ENCODE measurements around the gene CREBBP.

The CREBBP gene

DNA sequence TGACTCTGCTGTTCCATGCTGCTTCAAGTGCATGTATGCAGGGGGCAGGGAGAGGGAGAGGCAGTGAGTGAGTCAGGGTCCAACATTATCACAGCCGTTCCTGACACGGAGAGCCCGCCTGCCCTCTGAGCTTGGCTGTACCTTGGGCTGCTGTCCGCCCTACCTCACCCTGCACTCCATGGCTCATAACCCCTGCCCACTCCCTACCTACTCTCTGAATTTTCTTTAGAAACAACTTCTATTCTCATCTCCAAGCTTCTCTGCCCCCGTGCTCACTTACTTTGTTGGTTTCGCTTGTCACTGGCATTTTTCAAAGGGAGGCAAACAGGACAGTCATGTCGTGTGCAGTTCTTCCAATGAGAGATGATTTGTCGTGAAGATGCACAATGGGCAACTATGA, 88.8 kb downstream of the CREBBP start:
- no peak for DNase-seq (ENCODE audit: extremely low read depth, low read depth)
- H3K4me3 ChIP-seq (replicated peaks; ENCODE audit: low read depth, low read length), result no peak overlapping the region
- TF ChIP-seq, protein P1, sequence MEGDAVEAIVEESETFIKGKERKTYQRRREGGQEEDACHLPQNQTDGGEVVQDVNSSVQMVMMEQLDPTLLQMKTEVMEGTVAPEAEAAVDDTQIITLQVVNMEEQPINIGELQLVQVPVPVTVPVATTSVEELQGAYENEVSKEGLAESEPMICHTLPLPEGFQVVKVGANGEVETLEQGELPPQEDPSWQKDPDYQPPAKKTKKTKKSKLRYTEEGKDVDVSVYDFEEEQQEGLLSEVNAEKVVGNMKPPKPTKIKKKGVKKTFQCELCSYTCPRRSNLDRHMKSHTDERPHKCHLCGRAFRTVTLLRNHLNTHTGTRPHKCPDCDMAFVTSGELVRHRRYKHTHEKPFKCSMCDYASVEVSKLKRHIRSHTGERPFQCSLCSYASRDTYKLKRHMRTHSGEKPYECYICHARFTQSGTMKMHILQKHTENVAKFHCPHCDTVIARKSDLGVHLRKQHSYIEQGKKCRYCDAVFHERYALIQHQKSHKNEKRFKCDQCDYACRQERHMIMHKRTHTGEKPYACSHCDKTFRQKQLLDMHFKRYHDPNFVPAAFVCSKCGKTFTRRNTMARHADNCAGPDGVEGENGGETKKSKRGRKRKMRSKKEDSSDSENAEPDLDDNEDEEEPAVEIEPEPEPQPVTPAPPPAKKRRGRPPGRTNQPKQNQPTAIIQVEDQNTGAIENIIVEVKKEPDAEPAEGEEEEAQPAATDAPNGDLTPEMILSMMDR (IDR thresholded peaks at IDR 0.05; ENCODE audit: low read depth, low read length, missing control alignments), result no peak

- no peak for DNase-seq (ENCODE audit: extremely low read depth, low read depth)
- no peak overlapping the region for H3K4me3 ChIP-seq (replicated peaks; ENCODE audit: low read depth, low read length)
Observed at GRCh38 chr16:3789375-3790099, 91.0 kb downstream of the CREBBP start.

GRCh38 chr16:3788711-3789374, 91.7 kb downstream of the CREBBP start:
- no peak for DNase-seq (ENCODE audit: extremely low read depth, low read depth)
- H3K4me3 ChIP-seq (replicated peaks; ENCODE audit: low read depth, low read length), result no peak overlapping the region
- TF ChIP-seq, protein P1 (IDR thresholded peaks at IDR 0.05; ENCODE audit: low read depth, low read length, missing control alignments), result no peak

More at GRCh38 chr16:3789375-3790099, 91.0 kb downstream of the CREBBP start:
- TF ChIP-seq, protein P1 (IDR thresholded peaks at IDR 0.05; ENCODE audit: low read depth, low read length, missing control alignments), result no peak

- H3K4me3 ChIP-seq (replicated peaks; ENCODE audit: low read depth, low read length), result no peak overlapping the region
- no peak for DNase-seq (ENCODE audit: extremely low read depth, low read depth)
- TF ChIP-seq, protein P1 (IDR thresholded peaks at IDR 0.05; ENCODE audit: low read depth, low read length, missing control alignments), result no peak
Observed at GRCh38 chr16:3787924-3788661, 92.4 kb downstream of the CREBBP start.

- no peak for DNase-seq (ENCODE audit: extremely low read depth, low read depth)
- TF ChIP-seq, protein P1 (IDR thresholded peaks at IDR 0.05; ENCODE audit: low read depth, low read length, missing control alignments), result no peak
- no peak overlapping the region for H3K4me3 ChIP-seq (replicated peaks; ENCODE audit: low read depth, low read length)
Observed at GRCh38 chr16:3785413-3785812, 95.1 kb downstream of the CREBBP start.

- TF ChIP-seq, protein P1 (IDR thresholded peaks at IDR 0.05; ENCODE audit: low read depth, low read length, missing control alignments), result no peak
- DNase-seq (ENCODE audit: extremely low read depth, low read depth), result no peak
- H3K4me3 ChIP-seq (replicated peaks; ENCODE audit: low read depth, low read length), result no peak overlapping the region
Observed at GRCh38 chr16:3783516-3783915, 97.0 kb downstream of the CREBBP start.
